Naive thymus-derived CD4-positive, alpha-beta T cell (primary cell): ENCODE data around the gene HNRNPUL1. TPM values are rescaled to one million over a fixed set of nuclear protein-coding genes. Genes with fewer than 3 reads are reported as not detected.

Experiments
- ATAC-seq: fragments of 150-1000 bp; cut with Tn5 transposase; 2 replicates; pipeline ENCODE4 v1.10.0; 2021; ENCODE audit warnings: mild to moderate bottlenecking, moderate library complexity
- CTCF ChIA-PET: fragments of 350-600 bp; sonication (Branson Sonifier 250); formaldehyde crosslinking; loops from one replicate; lab custom pipeline; 2021; ENCODE audit warnings: antibody characterized with exemption; lab: Charles Lee
- POLR2A ChIA-PET: fragments of 350-600 bp; sonication (Branson Sonifier 250); formaldehyde crosslinking; loops from one replicate; lab custom pipeline; 2021; ENCODE audit warnings: antibody characterized with exemption, inconsistent platforms; lab: Charles Lee
- DNase-seq, 9 donors: peaks; one replicate each; pipeline versions ENCODE4 v3.0.0 to v3.0.0-alpha.2; 2020 to 2022; ENCODE audit warnings: mixed read lengths in 1 of 9
- H3K27ac ChIP-seq: one replicate; pipeline ENCODE4 v1.7.0; 2013; ENCODE audit warnings: mild to moderate bottlenecking, low read depth, low read length, moderate library complexity
- H3K27me3 ChIP-seq, 2 donors: one replicate each; pipeline ENCODE4 v1.7.0; 2013; ENCODE audit warnings: low read length in 2 of 2, mild to moderate bottlenecking in 2 of 2, moderate library complexity in 2 of 2; ENCODE audit not compliant: control insufficient read depth in 2 of 2, insufficient read depth in 2 of 2
- H3K36me3 ChIP-seq, 3 experiments: 1 replicate in 2 of 3; 2 replicates in 1 of 3; pipeline ENCODE4 v1.7.0; 2013; ENCODE audit warnings: low read length in 3 of 3, mild to moderate bottlenecking in 3 of 3, moderate library complexity in 1 of 3; ENCODE audit not compliant: insufficient read depth in 3 of 3, control insufficient read depth in 2 of 3
- H3K4me1 ChIP-seq, 2 donors: one replicate each; pipeline ENCODE4 v1.7.0; 2013; ENCODE audit warnings: low read length in 2 of 2, mild to moderate bottlenecking in 2 of 2, moderate library complexity in 1 of 2; ENCODE audit not compliant: control insufficient read depth in 2 of 2, insufficient read depth in 2 of 2
- H3K4me3 ChIP-seq: 2 replicates; pipeline ENCODE4 v1.7.0; 2013; ENCODE audit warnings: mild to moderate bottlenecking, low read length
- H3K9me3 ChIP-seq, 3 experiments: 1 replicate in 2 of 3; 2 replicates in 1 of 3; pipeline ENCODE4 v1.7.0; 2013; ENCODE audit warnings: low read length in 3 of 3; ENCODE audit not compliant: control insufficient read depth in 2 of 3
- H3K27ac Mint-ChIP-seq, 9 donors: one replicate each; pipeline ENCODE4 v1.8.0; 2020 to 2022; ENCODE audit warnings: mixed read lengths in 9 of 9, mild to moderate bottlenecking in 8 of 9, moderate library complexity in 5 of 9, inconsistent platforms in 2 of 9
- H3K27me3 Mint-ChIP-seq, 5 donors: one replicate each; pipeline ENCODE4 v1.8.0; 2021 to 2022; ENCODE audit warnings: mixed read lengths in 5 of 5, mild to moderate bottlenecking in 1 of 5
- H3K36me3 Mint-ChIP-seq, 5 donors: one replicate each; pipeline ENCODE4 v1.8.0; 2020 to 2022; ENCODE audit warnings: mixed read lengths in 5 of 5, mild to moderate bottlenecking in 3 of 5, inconsistent platforms in 1 of 5
- H3K4me1 Mint-ChIP-seq, 7 donors: one replicate each; pipeline ENCODE4 v1.8.0; 2020 to 2022; ENCODE audit warnings: mixed read lengths in 7 of 7, mild to moderate bottlenecking in 3 of 7, inconsistent platforms in 1 of 7
- H3K4me3 Mint-ChIP-seq, 10 donors: one replicate each; pipeline ENCODE4 v1.8.0; 2020 to 2022; ENCODE audit warnings: mild to moderate bottlenecking in 10 of 10, mixed read lengths in 10 of 10, moderate library complexity in 6 of 10, inconsistent platforms in 2 of 10
- H3K9me3 Mint-ChIP-seq, 11 donors: one replicate each; pipeline ENCODE4 v1.8.0; 2020 to 2022; ENCODE audit warnings: mixed read lengths in 11 of 11, mild to moderate bottlenecking in 4 of 11, inconsistent platforms in 1 of 11, moderate library complexity in 1 of 11
- intact Hi-C, 2 donors: fragments of 100-400 bp; cut with micrococcal nuclease; formaldehyde crosslinking; loops; one replicate each; pipeline ENCODE4 v1.15.1; 2023
- polyA plus RNA-seq, 2 donors: library from polyadenylated mRNA; unstranded; fragments of 300-500 nt; fragmentation: Illumina TruSeq; gene quantifications; one replicate each; pipeline ENCODE4 v1.2.3, GENCODE V29; 2021
- total RNA-seq, 6 experiments: library from RNA in 5 of 6; stranded (reverse) in 5 of 6; gene quantifications; 1 replicate in 5 of 6; 2 replicates in 1 of 6; pipeline ENCODE4 v1.2.3 and lab custom pipeline; 2021 to 2026

HNRNPUL1 gene
- total and polyA plus RNA-seq, 7 experiments from 2014 or later = 51.4 to 319 (median 270) TPM

GRCh38 chr19:41230067-41230857 lies 33.9 kb upstream of the HNRNPUL1 start:
- no peak for ATAC-seq
- no peak for DNase-seq
- Mint-ChIP-seq H3K27ac (no peak overlapping the region), H3K9me3 (peaks cover 0 to 2% (median 0%) of the 10 kb centered on the region in 11 donors), H3K36me3 (peaks cover 0 to 2% (median 0%) of the 10 kb centered on the region in 5 donors), H3K4me3 (no peak overlapping the region), H3K4me1 (peaks cover 5 to 17% (median 16%) of the 10 kb centered on the region in 7 donors), H3K27me3 (peaks cover 0 to 5% (median 3%) of the 10 kb centered on the region in 5 donors)
- intact Hi-C loops = no loop called here
- H3K9me3 ChIP-seq = no peaks in the 10 kb centered on the region
- H3K4me1 ChIP-seq = peaks cover 7 to 11% of the 10 kb centered on the region in 2 donors
- H3K36me3 ChIP-seq = no peaks in the 10 kb centered on the region
- POLR2A ChIA-PET = interaction anchor here (0.6 kb wide), 1 partner anchor 9 kb away, joined by 3 read pairs; no protein-coding TSS in a partner anchor
- CTCF ChIA-PET = no interaction called here
- H3K27me3 ChIP-seq = no peaks in the 10 kb centered on the region
- H3K4me3 ChIP-seq = no peak overlapping the region
- no peak overlapping the region for H3K27ac ChIP-seq

- CTCF ChIA-PET = no interaction called here
- no peaks in the 10 kb centered on the region for H3K36me3 Mint-ChIP-seq
- Histone ChIP-seq H3K27me3 (no peaks in the 10 kb centered on the region), H3K4me3 (no peak overlapping the region), H3K9me3 (no peaks in the 10 kb centered on the region), H3K27ac (no peak overlapping the region), H3K4me1 (no peaks in the 10 kb centered on the region), H3K36me3 (no peaks in the 10 kb centered on the region)
- intact Hi-C loops = no loop called here
- H3K27ac Mint-ChIP-seq = no peak overlapping the region
- no peaks in the 10 kb centered on the region for H3K4me1 Mint-ChIP-seq
- no peak overlapping the region for H3K4me3 Mint-ChIP-seq
- H3K9me3 Mint-ChIP-seq = peaks cover 0 to 1% (median 0%) of the 10 kb centered on the region in 11 donors
- H3K27me3 Mint-ChIP-seq = peaks cover 0 to 3% (median 0%) of the 10 kb centered on the region in 5 donors
- POLR2A ChIA-PET = no interaction called here
- ATAC-seq (no peak), DNase-seq (no peak)
Measured at GRCh38 chr19:41232686-41233085, 31.5 kb upstream of the HNRNPUL1 start.

- H3K27me3 ChIP-seq = no peaks in the 10 kb centered on the region
- peak overlapping the region in 1 of 9 donors; percentile 82 for H3K27ac Mint-ChIP-seq
- no peaks in the 10 kb centered on the region for H3K36me3 ChIP-seq
- no peak overlapping the region for H3K4me3 Mint-ChIP-seq
- H3K36me3 Mint-ChIP-seq = no peaks in the 10 kb centered on the region
- no peaks in the 10 kb centered on the region for H3K27me3 Mint-ChIP-seq
- intact Hi-C loops = no loop called here
- peaks cover 0 to 1% (median 0%) of the 10 kb centered on the region in 11 donors for H3K9me3 Mint-ChIP-seq
- no peak overlapping the region for H3K4me3 ChIP-seq
- peaks cover 0 to 4% (median 0%) of the 10 kb centered on the region in 7 donors for H3K4me1 Mint-ChIP-seq
- CTCF ChIA-PET = no interaction called here
- H3K9me3 ChIP-seq = no peaks in the 10 kb centered on the region
- ATAC-seq (peak; percentile 72), DNase-seq (no peak)
- H3K27ac ChIP-seq = no peak overlapping the region
- H3K4me1 ChIP-seq = no peaks in the 10 kb centered on the region
- POLR2A ChIA-PET = interaction anchor here (0.6 kb wide), 1 partner anchor 13 kb away, joined by 3 read pairs; no protein-coding TSS in a partner anchor
Measured at GRCh38 chr19:41233748-41234240, 30.4 kb upstream of the HNRNPUL1 start.

GRCh38 chr19:41234512-41235168 lies 29.5 kb upstream of the HNRNPUL1 start:
- ChIA-PET POLR2A (no interaction called here), CTCF (no interaction called here)
- Histone ChIP-seq H3K4me1 (no peaks in the 10 kb centered on the region), H3K4me3 (no peak overlapping the region), H3K9me3 (no peaks in the 10 kb centered on the region), H3K36me3 (no peaks in the 10 kb centered on the region), H3K27me3 (no peaks in the 10 kb centered on the region), H3K27ac (no peak overlapping the region)
- Mint-ChIP-seq H3K4me1 (peaks cover 0 to 4% (median 0%) of the 10 kb centered on the region in 7 donors), H3K27ac (peak overlapping the region in 1 of 9 donors; percentile 82), H3K27me3 (peaks cover 0 to 4% (median 0%) of the 10 kb centered on the region in 5 donors), H3K4me3 (no peak overlapping the region), H3K36me3 (no peaks in the 10 kb centered on the region), H3K9me3 (peaks cover 0 to 1% (median 0%) of the 10 kb centered on the region in 11 donors)
- no peak for DNase-seq
- intact Hi-C loops = no loop called here
- ATAC-seq = no peak

GRCh38 chr19:41235480-41235879 lies 28.7 kb upstream of the HNRNPUL1 start:
- no peak overlapping the region for H3K4me3 ChIP-seq
- no peak overlapping the region for H3K4me3 Mint-ChIP-seq
- H3K27me3 ChIP-seq = no peaks in the 10 kb centered on the region
- POLR2A ChIA-PET = no interaction called here
- peaks cover 0 to 4% (median 0%) of the 10 kb centered on the region in 7 donors for H3K4me1 Mint-ChIP-seq
- peaks cover 0 to 4% (median 0%) of the 10 kb centered on the region in 11 donors for H3K9me3 Mint-ChIP-seq
- H3K4me1 ChIP-seq = no peaks in the 10 kb centered on the region
- H3K27me3 Mint-ChIP-seq = peaks cover 0 to 6% (median 0%) of the 10 kb centered on the region in 5 donors
- no peak overlapping the region for H3K27ac Mint-ChIP-seq
- CTCF ChIA-PET = interaction anchor here (0.7 kb wide), 1 partner anchor 430 kb away, joined by 3 read pairs; no protein-coding TSS in a partner anchor
- intact Hi-C loops = no loop called here
- H3K36me3 ChIP-seq = no peaks in the 10 kb centered on the region
- no peak for ATAC-seq
- no peaks in the 10 kb centered on the region for H3K36me3 Mint-ChIP-seq
- DNase-seq = no peak
- no peak overlapping the region for H3K27ac ChIP-seq
- no peaks in the 10 kb centered on the region for H3K9me3 ChIP-seq

GRCh38 chr19:41238244-41238643 lies 25.9 kb upstream of the HNRNPUL1 start:
- H3K27ac ChIP-seq = no peak overlapping the region
- intact Hi-C loops = no loop called here
- CTCF ChIA-PET = no interaction called here
- Mint-ChIP-seq H3K36me3 (no peaks in the 10 kb centered on the region), H3K9me3 (peaks cover 0 to 4% (median 0%) of the 10 kb centered on the region in 11 donors), H3K4me1 (peaks cover 0 to 4% (median 0%) of the 10 kb centered on the region in 7 donors), H3K27ac (no peak overlapping the region), H3K4me3 (no peak overlapping the region), H3K27me3 (peaks cover 0 to 6% (median 0%) of the 10 kb centered on the region in 5 donors)
- H3K4me3 ChIP-seq = no peak overlapping the region
- H3K9me3 ChIP-seq = no peaks in the 10 kb centered on the region
- H3K4me1 ChIP-seq = no peaks in the 10 kb centered on the region
- no peaks in the 10 kb centered on the region for H3K27me3 ChIP-seq
- DNase-seq (no peak), ATAC-seq (no peak)
- H3K36me3 ChIP-seq = no peaks in the 10 kb centered on the region
- POLR2A ChIA-PET = no interaction called here
